NCI-H2227 treated with DMSO at 0.1 percent for 48 hours (cell line): ENCODE measurements around the gene SLC35F1.

Experiments used
- DNase-seq: peaks from one replicate; lab custom pipeline; 2025; lab: John Stamatoyannopoulos, UW

SLC35F1 gene

DNA sequence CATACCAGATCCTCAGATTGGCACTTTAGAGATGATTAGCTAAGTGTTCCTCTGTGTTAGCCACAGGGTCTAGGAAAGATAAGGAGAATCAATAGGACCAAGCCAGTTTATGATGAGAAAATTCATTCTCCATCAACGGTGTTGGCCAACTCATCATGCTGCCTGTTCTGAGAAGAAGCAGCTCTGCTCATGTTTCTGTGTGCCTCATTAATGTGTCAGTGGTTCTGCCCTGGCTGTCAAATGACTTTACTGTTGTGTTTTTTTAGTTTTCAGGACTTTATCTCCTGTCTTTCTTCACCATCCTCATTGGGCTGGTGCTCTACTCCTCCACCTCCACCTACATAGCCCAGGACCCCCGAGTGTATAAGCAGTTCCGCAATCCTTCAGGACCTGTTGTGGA is 406.7 kb downstream of the SLC35F1 start:
- DNase-seq: no peak

DNA sequence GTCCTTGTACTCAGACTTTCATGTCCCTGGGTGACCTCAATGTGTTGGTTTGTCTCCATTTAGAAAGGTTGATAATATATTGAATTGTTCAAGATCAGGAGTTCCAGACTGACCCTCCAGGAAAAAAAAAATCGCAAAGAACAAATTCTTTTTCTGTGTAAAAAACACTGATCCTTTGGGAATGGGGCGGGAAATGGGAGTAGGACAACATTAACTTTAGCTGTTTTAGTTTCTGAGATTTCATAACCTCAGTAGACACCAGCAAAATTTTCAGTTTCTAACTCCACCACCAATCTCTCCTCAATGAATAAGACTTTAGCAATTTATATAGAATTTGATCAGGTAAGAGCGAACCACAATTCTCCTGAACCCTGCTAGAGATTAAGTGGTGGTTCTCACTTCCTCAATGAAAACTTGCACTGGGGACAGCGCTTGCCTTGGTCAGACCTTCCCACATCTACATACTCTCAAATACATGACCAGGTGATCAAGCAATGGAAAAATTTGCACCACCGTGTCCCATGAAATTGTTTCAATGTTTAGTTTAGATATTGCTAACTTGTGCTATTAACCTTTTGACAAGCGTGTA is 409.8 kb downstream of the SLC35F1 start:
- no peak for DNase-seq

- no peak for DNase-seq
Measured at GRCh38 chr6:118317581-118318563, 410.8 kb downstream of the SLC35F1 start.

DNA sequence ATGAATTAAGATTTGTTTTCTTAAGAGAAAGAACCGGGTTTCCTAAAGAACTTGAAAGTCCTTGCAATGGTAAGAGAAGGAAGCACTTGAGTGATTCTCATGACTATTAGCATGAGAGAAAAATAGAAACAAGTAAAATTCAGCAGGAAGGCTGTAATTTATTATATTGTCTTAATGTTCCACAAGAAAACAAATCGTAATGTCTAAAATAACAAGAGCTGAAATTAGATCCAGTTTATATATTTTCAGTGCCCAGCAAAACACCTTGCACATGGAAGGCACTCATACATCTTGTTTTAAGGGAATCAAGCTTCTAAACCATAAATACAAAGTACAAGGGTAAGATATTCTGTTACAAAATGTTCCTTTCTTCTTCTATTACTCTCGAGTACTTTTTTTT is 411.6 kb downstream of the SLC35F1 start:
- no peak for DNase-seq

DNA sequence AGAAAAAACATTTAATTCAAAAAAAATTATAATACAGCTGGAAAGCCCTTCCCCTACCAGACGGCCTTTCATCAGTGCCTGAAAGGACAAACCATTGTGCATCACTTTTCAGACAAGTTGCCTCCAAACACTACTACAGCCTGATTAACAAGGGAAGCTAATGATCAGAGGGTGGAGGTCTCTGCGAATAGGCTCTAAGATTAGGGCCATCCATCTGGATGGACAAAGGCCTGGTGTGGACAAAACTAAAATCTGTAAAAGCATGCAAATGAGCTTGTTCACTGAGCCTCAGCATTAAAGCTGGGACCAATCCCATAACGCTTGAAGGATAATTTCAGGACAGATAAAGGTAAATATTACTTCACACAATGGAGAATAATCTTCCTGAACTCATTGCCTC is 412.4 kb downstream of the SLC35F1 start:
- DNase-seq: no peak

GRCh38 chr6:118319894-118320649 is 413.0 kb downstream of the SLC35F1 start:
- no peak for DNase-seq

GRCh38 chr6:118320652-118321051 is 413.6 kb downstream of the SLC35F1 start:
- no peak for DNase-seq

GRCh38 chr6:118324116-118324515 is 417.1 kb downstream of the SLC35F1 start:
- DNase-seq: no peak

DNA sequence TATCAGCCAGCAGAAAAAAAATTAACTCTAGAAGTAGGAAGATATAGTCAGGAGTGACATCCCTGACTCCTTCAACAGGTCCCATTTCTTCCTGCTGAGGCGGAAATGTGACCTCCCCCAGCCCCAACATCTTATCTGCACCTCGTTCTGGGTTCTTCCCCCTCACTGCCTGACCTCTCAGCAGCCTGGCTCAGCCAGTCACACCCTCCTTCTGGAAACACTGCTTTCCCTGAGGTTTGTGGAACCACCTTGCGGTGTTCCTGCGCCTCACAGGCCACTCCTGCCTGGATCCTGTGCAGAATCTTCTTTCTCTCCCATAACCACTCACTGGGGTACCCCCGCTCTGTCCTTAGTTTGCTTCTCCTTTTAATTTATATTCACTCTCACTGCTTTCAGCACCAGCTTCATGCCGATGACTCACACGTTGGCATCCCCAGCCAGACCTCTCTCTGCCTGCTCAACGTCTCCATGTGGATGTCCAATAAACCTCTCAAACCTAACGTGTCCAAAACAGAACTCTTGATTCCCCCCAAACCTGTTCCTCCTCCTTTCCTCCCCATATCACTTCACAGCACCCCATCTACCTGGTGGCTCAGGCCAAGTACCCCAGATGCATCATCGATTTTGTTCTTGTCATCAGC is 418.3 kb downstream of the SLC35F1 start:
- no peak for DNase-seq

DNA sequence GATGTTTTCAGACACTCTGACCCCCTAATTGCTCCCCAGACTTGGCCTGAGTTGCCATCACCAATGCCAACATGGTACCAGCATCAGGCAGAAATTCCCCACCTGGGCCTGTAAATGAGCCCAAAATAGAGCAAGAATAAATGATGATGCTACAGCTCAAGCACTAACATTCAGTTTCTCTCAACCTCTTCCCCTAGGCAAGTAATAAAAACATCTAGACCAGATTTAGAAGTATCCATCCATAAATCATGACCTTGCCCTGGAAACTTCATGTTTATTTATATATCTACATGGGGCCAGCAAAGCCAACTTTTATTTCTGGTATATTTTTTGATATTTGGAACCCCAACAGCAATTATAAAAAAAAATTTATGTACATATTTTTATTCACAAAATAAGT is 419.6 kb downstream of the SLC35F1 start:
- no peak for DNase-seq

DNA sequence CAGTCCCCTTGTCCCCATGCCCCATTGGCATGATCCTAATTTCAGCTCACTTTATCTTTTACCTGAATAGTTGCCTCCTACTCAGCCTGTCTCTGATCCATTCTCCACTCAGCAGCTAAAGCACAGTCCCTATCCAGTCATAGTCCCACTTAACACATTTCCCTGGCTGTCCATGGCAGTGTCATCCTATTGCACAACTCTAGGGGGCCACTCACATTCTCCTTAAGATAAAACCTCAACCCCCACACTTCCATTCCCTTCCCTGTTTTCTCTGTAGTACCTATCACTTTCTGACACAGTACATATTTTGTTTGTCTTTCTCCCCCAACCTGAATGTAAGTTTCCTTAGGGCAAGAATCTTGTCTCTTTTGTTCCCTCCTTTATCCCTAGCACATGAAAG is 420.2 kb downstream of the SLC35F1 start:
- DNase-seq: no peak

GRCh38 chr6:118333772-118334171 is 426.7 kb downstream of the SLC35F1 start:
- no peak for DNase-seq

DNA sequence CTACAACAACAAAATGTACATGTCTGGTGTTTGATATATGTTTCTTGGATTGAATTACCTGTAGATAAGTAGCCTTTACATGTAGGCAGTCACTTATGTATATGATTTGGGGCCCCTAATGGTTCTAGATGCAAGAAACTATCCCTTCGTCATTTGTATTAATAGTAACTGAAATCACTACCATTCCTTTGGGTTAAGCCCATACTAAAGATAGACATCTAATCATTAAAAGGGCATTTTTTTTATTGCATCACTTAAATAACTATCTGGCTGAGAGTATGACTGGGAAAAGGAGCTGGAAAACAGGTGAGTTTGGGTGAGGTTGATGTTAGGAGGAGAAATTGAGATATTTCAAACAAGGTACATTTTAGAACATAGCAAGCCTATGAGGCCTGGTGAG is 427.6 kb downstream of the SLC35F1 start:
- no peak for DNase-seq

GRCh38 chr6:118335325-118335816 is 428.3 kb downstream of the SLC35F1 start:
- DNase-seq: no peak

- no peak for DNase-seq
Measured at GRCh38 chr6:118344014-118344670, 437.1 kb downstream of the SLC35F1 start.

DNA sequence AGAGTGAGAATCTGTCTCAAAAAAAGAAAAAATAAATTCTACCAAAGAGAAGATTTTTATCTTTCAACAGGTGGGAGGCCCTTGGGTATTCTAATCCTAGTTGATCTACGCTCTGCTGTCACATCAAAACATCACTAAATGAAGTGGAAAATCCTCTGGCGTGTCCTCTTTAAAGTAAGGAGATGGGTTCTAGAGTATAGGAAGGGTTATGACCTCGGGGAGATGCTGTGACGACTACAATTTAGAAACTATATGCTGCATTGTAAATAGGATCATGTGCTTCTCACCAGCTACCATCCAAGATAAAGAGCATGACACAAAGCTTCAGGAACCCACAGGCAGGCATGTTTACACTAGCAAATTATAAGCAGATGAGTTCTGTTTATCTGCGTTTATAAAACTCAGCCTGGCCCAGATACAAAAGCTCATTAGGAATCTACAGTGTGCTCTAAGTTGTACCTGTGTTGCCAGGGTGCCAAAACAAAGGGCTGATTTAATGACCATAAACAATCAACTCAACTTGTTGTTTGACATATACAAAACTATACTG is 443.9 kb downstream of the SLC35F1 start:
- DNase-seq: no peak

DNA sequence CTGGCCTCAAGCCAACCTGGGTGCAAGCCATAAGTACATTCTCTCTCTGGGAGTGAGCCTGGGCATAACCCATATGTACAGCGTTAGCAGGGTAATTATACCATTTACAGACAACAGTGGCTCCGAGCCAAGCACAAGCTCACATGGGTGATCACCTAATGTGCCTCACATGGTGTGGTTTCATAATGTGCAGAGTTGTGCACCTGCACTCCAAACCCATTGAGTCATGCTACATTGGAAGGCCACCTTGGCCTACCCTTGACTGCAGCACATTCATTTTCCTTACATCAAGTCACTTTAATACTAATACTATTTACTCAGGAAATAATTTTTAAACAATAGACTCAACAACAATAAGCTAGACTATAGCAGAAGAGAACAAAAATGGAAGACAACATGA is 446.5 kb downstream of the SLC35F1 start:
- DNase-seq: no peak

- DNase-seq: no peak
Measured at GRCh38 chr6:118354641-118355040, 447.6 kb downstream of the SLC35F1 start.

GRCh38 chr6:118356054-118356453 is 449.0 kb downstream of the SLC35F1 start:
- DNase-seq: no peak

DNA sequence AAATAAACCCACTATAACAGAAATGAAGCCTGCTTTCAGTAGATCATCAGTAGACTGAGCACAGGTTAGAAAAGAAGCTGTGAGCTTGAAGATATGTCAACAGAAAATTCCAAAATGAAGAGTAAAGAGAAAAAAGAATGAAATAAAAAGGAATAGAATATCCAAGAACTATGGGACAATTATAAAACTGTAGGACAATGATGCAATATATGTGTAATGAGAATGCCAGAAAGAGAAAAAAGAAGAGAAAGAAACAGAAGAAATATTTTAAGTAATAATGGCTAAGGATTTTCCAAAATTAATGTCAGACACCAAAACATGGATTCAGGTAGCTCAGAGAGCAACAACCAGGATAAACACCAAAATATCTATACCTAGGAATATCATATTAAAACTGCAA is 449.6 kb downstream of the SLC35F1 start:
- no peak for DNase-seq
